Fibroblast of the aortic adventitia (primary cell): ENCODE measurements around the gene MAP1B. TPM values are rescaled to one million over a fixed set of nuclear protein-coding genes. Genes with fewer than 3 reads are reported as not detected.

Experiments
- DNase-seq: peaks from one replicate; pipeline ENCODE4 v3.0.0-alpha.2; 2010; ENCODE audit warnings: low read depth
- H3K4me3 ChIP-seq: 2 replicates; pipeline ENCODE4 v1.5.1; 2011; ENCODE audit warnings: low read depth, mild to moderate bottlenecking, control low read depth, low read length, moderate library complexity
- CTCF ChIP-seq: IDR thresholded peaks from 2 replicates; pipeline ENCODE4 v1.5.1; 2011; ENCODE audit warnings: mild to moderate bottlenecking, low read length, control low read depth, inconsistent platforms; ENCODE audit not compliant: insufficient read depth
- total RNA-seq: library from RNA; depleted of rRNA; stranded (reverse); fragments of >200 nt; gene quantifications from 2 replicates; pipeline ENCODE4 v1.2.3, GENCODE V29; 2012; ENCODE audit warnings: low replicate concordance

MAP1B gene
- total RNA-seq, 1 donor, result 401 TPM

- peak; percentile 79 for DNase-seq
Observed at GRCh38 chr5:72160959-72161358, 53.7 kb downstream of the MAP1B start.

GRCh38 chr5:72161951-72162350, 54.7 kb downstream of the MAP1B start:
- no peak for TF ChIP-seq CTCF
- DNase-seq, result no peak
- no peak overlapping the region for H3K4me3 ChIP-seq

More at GRCh38 chr5:72160959-72161358, 53.7 kb downstream of the MAP1B start:
- no peak for TF ChIP-seq CTCF
- H3K4me3 ChIP-seq, result no peak overlapping the region

- no peak for TF ChIP-seq CTCF
- DNase-seq, result peak; percentile 36
- no peak overlapping the region for H3K4me3 ChIP-seq
Observed at GRCh38 chr5:72163349-72163983, 56.2 kb downstream of the MAP1B start.

GRCh38 chr5:72166070-72166979, 59.0 kb downstream of the MAP1B start:
- DNase-seq, result peak; percentile 70
- H3K4me3 ChIP-seq, result no peak overlapping the region
- no peak for TF ChIP-seq CTCF

GRCh38 chr5:72167257-72167656, 60.0 kb downstream of the MAP1B start:
- DNase-seq, result no peak
- TF ChIP-seq CTCF, result no peak
- H3K4me3 ChIP-seq, result no peak overlapping the region

- no peak for TF ChIP-seq CTCF
- no peak overlapping the region for H3K4me3 ChIP-seq
- DNase-seq, result peak; percentile 92
Observed at GRCh38 chr5:72167804-72168203, 60.5 kb downstream of the MAP1B start.
